ENCODE measurements around the gene HMG20A.

DNA sequence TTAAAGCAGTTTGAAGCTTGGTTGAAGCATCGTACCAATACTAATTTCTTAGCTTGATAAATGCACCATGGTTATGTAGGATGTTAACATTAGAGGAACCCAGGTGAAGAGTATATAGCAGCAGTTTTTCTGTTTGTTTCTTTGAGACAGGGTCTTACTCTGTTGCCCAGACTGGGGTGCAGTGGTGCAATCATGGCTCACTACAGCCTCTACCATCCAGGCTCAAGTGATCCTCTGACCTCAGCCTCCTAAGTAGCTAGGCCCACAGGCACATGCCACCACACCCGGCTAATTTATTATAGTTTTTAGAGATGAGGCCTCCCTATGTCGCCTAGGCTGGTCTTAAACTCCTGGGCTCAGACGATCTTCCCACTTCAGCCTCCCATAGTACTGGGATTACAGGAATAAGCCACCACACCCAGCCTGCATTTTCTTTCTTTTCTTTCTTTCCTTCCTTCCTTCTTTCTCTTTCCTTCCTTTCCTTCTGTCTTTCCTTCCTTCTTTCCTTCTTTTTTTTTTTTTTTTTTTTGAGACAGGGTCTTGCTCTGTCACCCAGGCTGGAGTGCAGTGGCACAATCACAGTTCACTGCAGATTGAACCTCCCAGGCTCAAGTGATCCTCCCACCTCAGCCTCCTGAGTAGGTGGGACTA lies 6.9 kb upstream of the HMG20A start:
- TF ChIP-seq POLR2A (IDR thresholded peaks at IDR 0.05): no peak
- TF ChIP-seq, protein P1, sequence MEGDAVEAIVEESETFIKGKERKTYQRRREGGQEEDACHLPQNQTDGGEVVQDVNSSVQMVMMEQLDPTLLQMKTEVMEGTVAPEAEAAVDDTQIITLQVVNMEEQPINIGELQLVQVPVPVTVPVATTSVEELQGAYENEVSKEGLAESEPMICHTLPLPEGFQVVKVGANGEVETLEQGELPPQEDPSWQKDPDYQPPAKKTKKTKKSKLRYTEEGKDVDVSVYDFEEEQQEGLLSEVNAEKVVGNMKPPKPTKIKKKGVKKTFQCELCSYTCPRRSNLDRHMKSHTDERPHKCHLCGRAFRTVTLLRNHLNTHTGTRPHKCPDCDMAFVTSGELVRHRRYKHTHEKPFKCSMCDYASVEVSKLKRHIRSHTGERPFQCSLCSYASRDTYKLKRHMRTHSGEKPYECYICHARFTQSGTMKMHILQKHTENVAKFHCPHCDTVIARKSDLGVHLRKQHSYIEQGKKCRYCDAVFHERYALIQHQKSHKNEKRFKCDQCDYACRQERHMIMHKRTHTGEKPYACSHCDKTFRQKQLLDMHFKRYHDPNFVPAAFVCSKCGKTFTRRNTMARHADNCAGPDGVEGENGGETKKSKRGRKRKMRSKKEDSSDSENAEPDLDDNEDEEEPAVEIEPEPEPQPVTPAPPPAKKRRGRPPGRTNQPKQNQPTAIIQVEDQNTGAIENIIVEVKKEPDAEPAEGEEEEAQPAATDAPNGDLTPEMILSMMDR (IDR thresholded peaks at IDR 0.05): no peak

Measured in adrenal gland (tissue), 5 donors.